ENCODE measurements around the gene MSMP. TPM values are rescaled to one million over a fixed set of nuclear protein-coding genes. Genes with fewer than 3 reads are reported as not detected.
A peak's percentile ranks its signal among the peaks of the same experiment; 100 is the strongest.

Gene MSMP
- polyA plus RNA-seq, 3 donors, result not detected

DNA sequence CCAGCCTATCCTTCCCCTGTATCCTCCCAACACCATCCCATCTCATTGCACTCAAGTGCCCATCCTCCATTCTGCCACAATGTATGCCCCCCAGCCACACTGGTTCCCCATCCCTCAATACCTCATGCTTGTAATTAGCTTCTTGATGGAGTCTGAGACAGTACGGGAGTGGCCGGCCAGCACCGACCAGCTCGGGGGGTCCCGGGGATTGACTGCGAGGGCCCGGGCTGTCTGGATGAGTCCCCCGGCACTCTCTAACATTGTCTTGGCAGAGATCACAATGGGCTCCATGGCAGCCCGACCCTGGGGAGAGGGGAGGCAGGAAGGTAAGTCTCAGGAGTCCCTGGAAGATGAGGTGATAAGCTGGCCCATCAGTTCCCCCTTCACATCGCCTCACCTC lies 47.1 kb downstream of the MSMP start:
- H3K79me2 ChIP-seq (ENCODE audit: insufficient read depth, low read length), result no peaks in the 10 kb centered on the region
- intact Hi-C loops (cut with micrococcal nuclease), result no loop called here
- no peak overlapping the region for H3K9ac ChIP-seq (ENCODE audit: insufficient read depth, low read length, poor library complexity, severe bottlenecking)
- peak overlapping the region in 4 of 7 donors; percentile 7 to 54 (median 21) for H3K27ac Mint-ChIP-seq
- no peak overlapping the region for H2AFZ ChIP-seq (ENCODE audit: insufficient read depth, low read depth, low read length, poor library complexity, severe bottlenecking)
- H3K4me3 ChIP-seq (replicated peaks in 1 of 3; ENCODE audit: low read depth in 2 of 3, low read length in 3 of 3), result no peak overlapping the region
- TF ChIP-seq, protein P1, sequence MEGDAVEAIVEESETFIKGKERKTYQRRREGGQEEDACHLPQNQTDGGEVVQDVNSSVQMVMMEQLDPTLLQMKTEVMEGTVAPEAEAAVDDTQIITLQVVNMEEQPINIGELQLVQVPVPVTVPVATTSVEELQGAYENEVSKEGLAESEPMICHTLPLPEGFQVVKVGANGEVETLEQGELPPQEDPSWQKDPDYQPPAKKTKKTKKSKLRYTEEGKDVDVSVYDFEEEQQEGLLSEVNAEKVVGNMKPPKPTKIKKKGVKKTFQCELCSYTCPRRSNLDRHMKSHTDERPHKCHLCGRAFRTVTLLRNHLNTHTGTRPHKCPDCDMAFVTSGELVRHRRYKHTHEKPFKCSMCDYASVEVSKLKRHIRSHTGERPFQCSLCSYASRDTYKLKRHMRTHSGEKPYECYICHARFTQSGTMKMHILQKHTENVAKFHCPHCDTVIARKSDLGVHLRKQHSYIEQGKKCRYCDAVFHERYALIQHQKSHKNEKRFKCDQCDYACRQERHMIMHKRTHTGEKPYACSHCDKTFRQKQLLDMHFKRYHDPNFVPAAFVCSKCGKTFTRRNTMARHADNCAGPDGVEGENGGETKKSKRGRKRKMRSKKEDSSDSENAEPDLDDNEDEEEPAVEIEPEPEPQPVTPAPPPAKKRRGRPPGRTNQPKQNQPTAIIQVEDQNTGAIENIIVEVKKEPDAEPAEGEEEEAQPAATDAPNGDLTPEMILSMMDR (IDR thresholded peaks at IDR 0.05), result no peak
- H3K36me3 ChIP-seq (replicated peaks in 1 of 2; ENCODE audit: control insufficient read depth in 1 of 2, insufficient read depth in 2 of 2, low read length in 2 of 2), result peaks cover 94 to 99% of the 10 kb centered on the region in 2 donors
- WGBS (ENCODE audit: insufficient coverage), result 100% methylated on average over 1 of the region's 10 CpGs
- no peak overlapping the region for H3K4me2 ChIP-seq (replicated peaks; ENCODE audit: extremely low read depth, low read length, poor library complexity, severe bottlenecking)
- H3K9me3 Mint-ChIP-seq, result peaks cover 0 to 2% (median 0%) of the 10 kb centered on the region in 7 donors
- no peaks in the 10 kb centered on the region for H3K27me3 ChIP-seq (ENCODE audit: control insufficient read depth in 2 of 2, insufficient read depth in 2 of 2, low read length in 2 of 2)
- H3K27me3 Mint-ChIP-seq (ENCODE audit: low read depth in 3 of 3), result no peaks in the 10 kb centered on the region
- H3K36me3 Mint-ChIP-seq, result peaks cover 0 to 87% of the 10 kb centered on the region in 2 donors
- no peaks in the 10 kb centered on the region for H3K9me3 ChIP-seq (replicated peaks in 1 of 2; ENCODE audit: control insufficient read depth in 1 of 2, insufficient read depth in 1 of 2, low read length in 2 of 2)
- H3K4me1 Mint-ChIP-seq, result no peaks in the 10 kb centered on the region
- peak overlapping the region in 1 of 2 donors; percentile 5 for H3K27ac ChIP-seq (ENCODE audit: low read depth in 1 of 2, low read length in 2 of 2)
- no peak overlapping the region for H3K4me3 Mint-ChIP-seq
- DNase-seq, result no peak
- H4K20me1 ChIP-seq (ENCODE audit: insufficient read depth, low read length), result peaks cover 97% of the 10 kb centered on the region
- H3K4me1 ChIP-seq (ENCODE audit: control insufficient read depth in 1 of 2, insufficient read depth in 2 of 2, low read length in 2 of 2), result no peaks in the 10 kb centered on the region

DNA sequence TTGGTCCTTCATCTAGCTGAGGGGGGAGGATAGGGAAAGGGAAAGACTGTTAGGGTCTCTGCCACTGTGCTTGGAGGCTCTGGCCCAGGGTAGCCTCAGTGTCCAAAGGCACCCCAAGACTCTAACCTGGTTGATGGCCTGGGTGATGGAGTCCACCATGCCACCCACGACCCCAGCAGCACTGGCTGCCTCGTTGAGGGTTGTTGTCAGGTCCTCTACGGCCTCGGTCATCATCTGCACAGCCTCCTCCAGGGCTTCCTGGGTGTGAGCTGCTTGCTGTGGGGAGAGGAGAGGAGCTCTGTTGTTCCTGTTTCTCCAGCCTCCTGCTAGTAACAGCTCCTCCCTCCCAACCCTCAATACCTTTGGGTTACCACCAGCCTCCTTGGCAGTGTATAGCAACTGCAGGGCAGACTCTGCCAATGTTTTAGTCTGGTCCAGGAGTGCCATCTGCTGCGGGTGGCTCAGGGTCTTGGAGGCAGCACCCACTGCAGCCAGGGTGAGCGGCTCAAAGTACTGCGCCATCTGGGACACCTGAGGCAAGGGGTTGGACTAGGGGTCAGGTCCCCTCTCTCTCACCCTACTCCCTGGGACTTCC lies 48.1 kb downstream of the MSMP start:
- H3K27ac ChIP-seq (ENCODE audit: low read depth in 1 of 2, low read length in 2 of 2), result peak overlapping the region in 1 of 2 donors; percentile 5
- H3K4me1 ChIP-seq (ENCODE audit: control insufficient read depth in 1 of 2, insufficient read depth in 2 of 2, low read length in 2 of 2), result no peaks in the 10 kb centered on the region
- TF ChIP-seq, protein P1 (IDR thresholded peaks at IDR 0.05), result no peak
- H4K20me1 ChIP-seq (ENCODE audit: insufficient read depth, low read length), result peaks cover 97% of the 10 kb centered on the region
- H3K9ac ChIP-seq (ENCODE audit: insufficient read depth, low read length, poor library complexity, severe bottlenecking), result no peak overlapping the region
- no peak overlapping the region for H2AFZ ChIP-seq (ENCODE audit: insufficient read depth, low read depth, low read length, poor library complexity, severe bottlenecking)
- H3K4me3 ChIP-seq (replicated peaks in 1 of 3; ENCODE audit: low read depth in 2 of 3, low read length in 3 of 3), result no peak overlapping the region
- Mint-ChIP-seq H3K27ac (peak overlapping the region in 2 of 7 donors; percentile 14 to 50), H3K9me3 (peaks cover 0 to 2% (median 0%) of the 10 kb centered on the region in 7 donors), H3K4me3 (no peak overlapping the region), H3K4me1 (no peaks in the 10 kb centered on the region), H3K36me3 (peaks cover 0 to 77% of the 10 kb centered on the region in 2 donors), H3K27me3 (ENCODE audit: low read depth in 3 of 3) (no peaks in the 10 kb centered on the region)
- no peak overlapping the region for H3K4me2 ChIP-seq (replicated peaks; ENCODE audit: extremely low read depth, low read length, poor library complexity, severe bottlenecking)
- no peaks in the 10 kb centered on the region for H3K9me3 ChIP-seq (replicated peaks in 1 of 2; ENCODE audit: control insufficient read depth in 1 of 2, insufficient read depth in 1 of 2, low read length in 2 of 2)
- no peaks in the 10 kb centered on the region for H3K79me2 ChIP-seq (ENCODE audit: insufficient read depth, low read length)
- WGBS (ENCODE audit: insufficient coverage), result 100% methylated on average over 2 of the region's 7 CpGs
- intact Hi-C loops (cut with micrococcal nuclease), result no loop called here
- DNase-seq, result no peak
- no peaks in the 10 kb centered on the region for H3K27me3 ChIP-seq (ENCODE audit: control insufficient read depth in 2 of 2, insufficient read depth in 2 of 2, low read length in 2 of 2)
- H3K36me3 ChIP-seq (replicated peaks in 1 of 2; ENCODE audit: control insufficient read depth in 1 of 2, insufficient read depth in 2 of 2, low read length in 2 of 2), result peaks cover 94 to 99% of the 10 kb centered on the region in 2 donors
